NB4 (cell line): Measurements from ENCODE around the gene ACIN1.

Source experiments
- MYC ChIP-seq: IDR thresholded peaks from 2 replicates; pipeline ENCODE4 v1.6.1; 2011; ENCODE audit warnings: low read depth, low read length
- POLR2A ChIP-seq: IDR thresholded peaks from 2 replicates; pipeline ENCODE4 v1.6.1; 2011; ENCODE audit warnings: mild to moderate bottlenecking; ENCODE audit not compliant: insufficient read length; ENCODE audit errors: extremely low read depth
- TF ChIP-seq, protein P1 (sequence below): IDR thresholded peaks from one replicate; pipeline ENCODE4 v1.5.1; 2012; ENCODE audit warnings: low read depth, low read length

DNA sequence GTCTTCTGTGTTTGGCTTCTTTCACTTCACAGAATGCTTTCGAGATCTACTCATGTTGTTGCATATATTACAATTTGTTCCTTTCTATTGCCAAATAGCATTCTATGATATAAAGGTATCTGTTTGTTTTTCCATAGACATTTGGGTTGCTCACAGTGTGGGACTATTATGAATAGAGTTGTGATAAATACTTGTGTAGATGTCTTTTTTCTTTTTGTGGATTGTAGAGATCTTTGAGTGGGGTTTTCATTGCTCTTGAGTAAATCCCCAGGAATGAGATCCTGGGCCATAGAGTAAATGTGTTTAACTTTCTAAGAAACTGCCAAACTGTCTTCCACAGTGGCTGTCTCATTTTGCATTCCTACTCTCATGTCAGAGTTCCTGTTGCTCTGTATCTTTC lies 49.0 kb upstream of the ACIN1 start:
- TF ChIP-seq, protein P1, sequence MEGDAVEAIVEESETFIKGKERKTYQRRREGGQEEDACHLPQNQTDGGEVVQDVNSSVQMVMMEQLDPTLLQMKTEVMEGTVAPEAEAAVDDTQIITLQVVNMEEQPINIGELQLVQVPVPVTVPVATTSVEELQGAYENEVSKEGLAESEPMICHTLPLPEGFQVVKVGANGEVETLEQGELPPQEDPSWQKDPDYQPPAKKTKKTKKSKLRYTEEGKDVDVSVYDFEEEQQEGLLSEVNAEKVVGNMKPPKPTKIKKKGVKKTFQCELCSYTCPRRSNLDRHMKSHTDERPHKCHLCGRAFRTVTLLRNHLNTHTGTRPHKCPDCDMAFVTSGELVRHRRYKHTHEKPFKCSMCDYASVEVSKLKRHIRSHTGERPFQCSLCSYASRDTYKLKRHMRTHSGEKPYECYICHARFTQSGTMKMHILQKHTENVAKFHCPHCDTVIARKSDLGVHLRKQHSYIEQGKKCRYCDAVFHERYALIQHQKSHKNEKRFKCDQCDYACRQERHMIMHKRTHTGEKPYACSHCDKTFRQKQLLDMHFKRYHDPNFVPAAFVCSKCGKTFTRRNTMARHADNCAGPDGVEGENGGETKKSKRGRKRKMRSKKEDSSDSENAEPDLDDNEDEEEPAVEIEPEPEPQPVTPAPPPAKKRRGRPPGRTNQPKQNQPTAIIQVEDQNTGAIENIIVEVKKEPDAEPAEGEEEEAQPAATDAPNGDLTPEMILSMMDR: no peak
- no peak for TF ChIP-seq POLR2A
- no peak for TF ChIP-seq MYC
